Activated T-cell treated with anti-CD3 and anti-CD28 coated beads for 48 hours (primary cell): ENCODE measurements around the gene PLIN5.

Experiments used
- DNase-seq: peaks from one replicate; pipeline ENCODE4 v3.0.0-alpha.2; 2020; ENCODE audit warnings: low read depth

PLIN5 gene

GRCh38 chr19:4521888-4522242 lies 13.2 kb downstream of the PLIN5 start:
- DNase-seq, result no peak

GRCh38 chr19:4521170-4521887 lies 13.7 kb downstream of the PLIN5 start:
- no peak for DNase-seq

- no peak for DNase-seq
These were observed 15.3 kb downstream of the PLIN5 start for GRCh38 chr19:4519521-4520277.

DNA sequence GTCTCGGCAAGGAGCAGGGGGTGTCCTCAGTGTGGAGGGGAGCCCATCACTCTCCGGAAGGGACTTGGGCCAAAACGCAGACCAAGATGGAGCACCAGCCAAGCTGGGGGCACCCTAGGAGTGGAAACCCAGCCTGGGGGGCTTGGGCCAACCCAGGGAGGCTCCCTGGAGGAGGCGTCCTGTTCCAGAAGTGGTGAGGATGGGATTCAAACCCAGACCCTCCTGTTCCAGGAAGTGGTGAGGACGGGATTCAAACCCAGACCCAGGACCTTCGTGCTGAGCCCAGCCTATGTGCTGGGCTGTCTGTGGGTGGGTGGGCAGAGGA lies 15.9 kb downstream of the PLIN5 start:
- DNase-seq, result no peak

DNA sequence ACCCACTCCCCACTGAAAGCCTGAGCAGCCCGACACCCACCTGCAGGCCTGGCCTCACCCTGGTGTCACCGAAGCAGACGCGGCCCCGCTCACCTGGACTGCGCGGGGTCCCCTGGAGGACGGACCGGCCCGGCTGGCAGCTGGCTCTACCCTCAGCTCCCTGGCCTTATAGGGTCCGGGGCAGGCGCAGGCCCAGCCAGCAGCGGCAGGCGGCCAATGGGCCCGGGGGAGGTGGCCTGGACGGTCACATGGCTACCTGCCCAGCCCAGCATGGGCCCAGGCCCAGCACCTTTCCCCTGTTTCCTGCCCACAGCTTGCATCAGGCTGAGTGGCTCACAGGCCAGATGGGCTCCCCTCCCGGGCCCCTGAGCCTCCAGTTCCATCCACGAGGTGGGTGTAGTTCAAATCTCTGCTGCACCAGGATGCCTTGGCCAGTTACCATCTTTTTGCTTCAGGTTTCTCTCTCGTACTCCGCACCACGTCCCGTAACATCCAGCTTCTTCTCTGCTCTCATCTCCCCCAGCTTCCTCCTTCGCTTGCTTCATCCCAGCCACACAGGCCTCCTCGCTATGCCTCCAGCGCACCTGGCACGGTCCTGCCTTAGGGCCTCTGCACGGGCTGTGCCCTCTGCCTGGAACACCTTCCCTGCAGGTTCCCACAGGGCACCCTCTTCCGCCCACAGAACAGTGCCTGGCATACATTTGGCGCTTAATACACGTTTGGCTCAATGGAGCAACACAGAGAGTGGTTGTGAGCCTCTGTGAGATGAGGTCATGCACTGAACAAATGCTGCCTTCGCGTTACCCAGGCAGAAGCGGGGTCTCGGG lies 16.5 kb downstream of the PLIN5 start, which contains the start of gene PLIN4:
TSS of gene PLIN4 (minus strand) at position 142 of the 827 bp plus-strand sequence. CDS start 214 bp downstream, outside the sequence.
- no peak for DNase-seq

DNA sequence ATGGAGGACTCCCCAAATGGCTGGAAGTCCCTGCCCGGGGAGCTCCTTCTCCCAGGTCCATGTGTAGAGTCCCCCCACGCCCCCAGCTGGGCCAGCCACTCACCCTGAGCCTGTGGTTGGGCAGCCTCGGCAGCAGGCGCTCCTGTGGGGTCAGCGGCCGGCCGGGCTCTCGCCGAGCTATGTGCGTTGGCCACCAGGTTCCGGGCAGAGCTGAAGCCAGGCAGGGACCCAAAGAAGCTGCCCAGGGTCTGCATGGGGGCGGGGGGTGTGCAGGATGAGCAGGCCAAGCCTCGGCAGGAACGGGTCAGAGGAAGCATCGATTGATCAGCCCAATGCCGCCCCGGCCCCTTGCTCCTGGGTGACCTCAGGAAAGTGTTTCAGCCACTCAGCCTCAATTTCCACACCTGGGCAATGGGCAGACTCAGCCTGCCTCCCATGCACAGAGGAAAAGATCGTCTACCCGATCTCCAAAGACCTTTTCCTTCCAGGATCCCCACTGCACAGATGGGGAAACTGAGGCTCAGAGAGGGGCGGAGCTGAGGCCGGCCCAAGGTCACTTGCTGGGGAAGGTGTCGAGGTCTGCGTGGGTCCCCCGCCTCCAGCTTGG lies 17.5 kb downstream of the PLIN5 start:
- no peak for DNase-seq

DNA sequence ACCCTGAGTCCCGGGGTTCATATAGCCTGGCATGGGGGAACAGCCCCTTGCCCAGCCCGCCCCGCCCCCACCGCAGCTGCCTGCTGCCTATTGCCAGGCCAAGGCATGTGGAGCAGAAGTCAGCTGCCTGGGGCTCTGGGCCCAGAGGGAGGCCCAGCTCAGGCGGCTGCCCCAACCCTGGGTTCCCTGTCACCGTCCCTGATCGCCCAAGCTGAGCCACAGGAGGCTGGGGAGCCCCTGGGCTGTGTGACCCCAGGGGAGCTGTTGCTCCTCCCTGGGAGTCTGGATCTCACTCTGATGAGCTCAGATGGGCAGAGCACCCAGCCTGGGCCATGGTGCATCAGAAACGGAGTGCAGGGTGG lies 18.1 kb downstream of the PLIN5 start:
- DNase-seq, result no peak

DNA sequence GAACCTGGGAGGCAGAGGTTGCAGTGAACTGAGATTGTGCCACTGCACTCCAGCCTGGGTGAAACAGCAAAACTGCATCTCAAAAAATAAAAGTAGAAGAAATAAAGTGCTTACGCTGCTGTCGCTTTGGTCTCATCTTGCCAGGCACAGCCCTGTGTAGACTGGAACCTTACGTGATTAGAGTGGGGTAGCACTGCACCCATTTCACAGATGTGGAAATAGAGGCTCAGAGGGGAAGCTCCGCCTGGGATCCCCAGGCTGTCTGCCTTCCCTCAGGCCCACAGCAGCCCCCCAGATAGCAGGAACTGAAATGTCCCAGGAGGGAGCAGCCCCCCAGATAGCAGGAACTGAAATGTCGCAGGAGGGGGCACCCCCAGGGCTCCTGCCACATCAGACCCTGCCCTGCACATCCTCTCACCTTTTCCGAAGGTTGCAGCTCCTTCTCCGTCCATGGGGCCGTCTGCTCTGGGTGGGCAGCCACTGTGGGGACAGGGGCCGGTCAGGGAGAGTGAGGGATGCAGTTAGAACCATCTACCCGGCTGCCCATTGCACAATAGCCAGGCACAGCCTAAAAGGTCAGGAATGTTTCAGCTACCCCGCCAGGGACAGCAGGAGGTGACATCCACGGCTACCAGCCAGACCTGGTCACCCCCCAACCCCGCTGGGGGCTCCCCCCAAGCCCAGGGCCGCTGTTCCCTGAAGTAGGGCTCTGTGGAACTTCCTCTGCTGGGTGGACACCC lies 18.7 kb downstream of the PLIN5 start:
- no peak for DNase-seq

DNA sequence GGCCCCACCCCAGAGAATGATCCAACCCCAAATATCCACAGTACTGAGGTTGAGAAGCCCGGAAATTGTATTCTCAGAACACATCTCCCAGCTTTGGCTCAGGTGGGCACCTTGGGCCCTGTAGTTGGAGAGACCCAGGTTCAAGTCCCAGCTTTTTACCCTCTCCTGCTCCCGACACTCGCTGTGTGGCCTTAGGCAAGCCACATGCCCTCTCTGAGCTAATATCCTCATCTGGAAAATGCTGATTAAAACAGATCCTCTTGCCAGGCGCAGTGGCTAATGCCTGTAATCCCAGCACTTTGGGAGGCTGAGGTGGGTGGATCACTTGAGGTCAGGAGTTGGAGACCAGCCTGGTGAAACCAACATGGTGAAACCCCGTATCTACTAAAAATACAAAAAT lies 19.3 kb downstream of the PLIN5 start:
- DNase-seq, result no peak

- no peak for DNase-seq
These were observed 21.8 kb downstream of the PLIN5 start for GRCh38 chr19:4513248-4513647.

GRCh38 chr19:4512070-4512469 lies 23.0 kb downstream of the PLIN5 start:
- no peak for DNase-seq

GRCh38 chr19:4511300-4512054 lies 23.5 kb downstream of the PLIN5 start:
- DNase-seq, result no peak

DNA sequence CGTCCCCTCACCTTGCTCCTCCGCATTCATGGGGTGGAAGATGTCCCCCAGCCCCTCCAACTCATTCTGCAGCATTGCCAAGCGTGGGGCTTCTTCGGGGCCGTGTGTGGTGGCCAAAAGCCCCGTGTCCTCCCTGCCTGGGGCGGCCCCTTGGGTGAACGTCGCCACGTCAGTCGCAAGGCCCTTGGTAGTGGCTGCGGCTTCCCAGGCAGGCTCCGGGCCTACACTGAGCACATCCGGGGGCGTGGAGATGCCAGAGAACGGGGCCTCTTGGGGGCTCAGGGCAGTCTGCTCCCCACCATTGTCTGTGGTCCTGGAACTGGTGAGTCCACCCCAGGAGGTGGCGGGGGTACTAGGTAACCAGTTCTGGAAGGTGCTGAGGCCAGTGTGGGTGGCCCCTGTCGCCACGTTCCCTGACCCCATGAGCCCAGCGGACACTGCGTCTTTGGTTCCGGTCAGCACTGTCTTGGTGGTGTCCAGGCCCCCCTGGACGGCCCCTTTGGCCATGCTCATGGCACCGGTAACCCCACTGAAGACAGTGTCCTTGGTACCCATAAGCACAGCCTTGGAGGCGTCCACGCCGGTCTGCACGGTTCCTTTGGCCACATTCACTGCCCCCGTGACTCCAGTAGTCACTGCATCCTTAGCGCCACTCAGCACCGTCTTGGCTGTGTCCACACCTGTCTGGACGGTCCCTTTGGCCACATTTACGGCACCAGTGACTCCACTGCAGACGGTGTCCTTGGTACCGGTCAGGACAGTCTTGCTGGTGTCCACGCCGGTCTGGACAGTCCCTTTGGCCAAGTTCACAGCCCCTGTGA lies 24.4 kb downstream of the PLIN5 start:
- DNase-seq, result no peak

GRCh38 chr19:4508698-4509097 lies 26.3 kb downstream of the PLIN5 start:
- DNase-seq, result no peak

DNA sequence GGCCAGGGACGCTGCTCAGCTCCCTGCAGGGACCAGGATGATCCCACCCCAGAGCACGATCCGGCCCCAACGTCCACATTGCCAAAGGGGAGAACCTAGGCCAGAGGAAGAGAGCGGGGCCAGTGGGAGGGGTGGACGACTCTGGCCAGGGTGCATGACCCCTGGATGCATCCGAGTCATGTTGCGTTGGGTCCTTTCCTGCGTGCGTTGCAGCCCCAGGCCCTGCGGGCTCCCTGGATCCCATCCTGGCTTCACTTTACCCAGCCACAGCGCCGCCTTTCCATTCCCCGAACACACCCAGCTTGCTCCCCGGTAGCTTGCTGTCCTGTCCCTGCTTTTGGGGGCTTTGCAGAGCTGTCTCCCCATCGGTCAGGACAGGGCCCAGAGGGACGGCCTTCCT lies 27.2 kb downstream of the PLIN5 start:
- DNase-seq, result no peak

GRCh38 chr19:4507150-4507452 lies 27.9 kb downstream of the PLIN5 start:
- no peak for DNase-seq

DNA sequence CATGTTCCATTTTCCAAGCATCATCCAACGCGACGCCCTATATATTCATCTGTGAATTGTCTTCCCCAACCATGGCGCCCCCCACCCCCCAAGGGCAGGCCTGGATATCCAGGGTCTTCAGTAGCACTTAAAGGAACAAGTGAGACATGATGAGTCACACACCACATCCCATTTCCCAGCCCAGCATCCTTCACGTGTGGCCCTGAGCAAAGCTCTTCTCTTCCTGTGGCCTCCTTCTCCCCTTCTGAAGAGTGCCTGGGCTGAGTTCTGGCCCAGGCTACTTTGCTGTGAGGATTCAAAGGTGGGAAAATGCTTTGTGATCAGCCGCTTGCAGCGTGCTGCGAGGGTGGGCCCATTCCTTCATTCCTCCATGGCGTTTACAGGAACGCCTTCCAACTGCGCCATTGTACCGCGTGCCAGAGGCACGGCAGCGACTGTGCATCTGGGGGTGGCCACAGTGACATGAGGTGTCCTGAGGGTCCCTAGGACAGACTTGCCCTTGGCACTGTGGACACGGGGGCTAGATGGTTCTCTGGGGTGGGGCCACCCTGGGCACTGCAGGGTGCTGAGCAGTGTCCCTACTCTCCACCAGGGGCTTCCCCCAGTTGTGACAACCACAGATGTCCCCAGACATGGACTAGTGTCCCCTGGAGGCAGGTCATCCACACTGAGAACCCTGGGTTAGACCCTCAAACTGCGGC lies 28.4 kb downstream of the PLIN5 start:
- peak; percentile 6 for DNase-seq

DNA sequence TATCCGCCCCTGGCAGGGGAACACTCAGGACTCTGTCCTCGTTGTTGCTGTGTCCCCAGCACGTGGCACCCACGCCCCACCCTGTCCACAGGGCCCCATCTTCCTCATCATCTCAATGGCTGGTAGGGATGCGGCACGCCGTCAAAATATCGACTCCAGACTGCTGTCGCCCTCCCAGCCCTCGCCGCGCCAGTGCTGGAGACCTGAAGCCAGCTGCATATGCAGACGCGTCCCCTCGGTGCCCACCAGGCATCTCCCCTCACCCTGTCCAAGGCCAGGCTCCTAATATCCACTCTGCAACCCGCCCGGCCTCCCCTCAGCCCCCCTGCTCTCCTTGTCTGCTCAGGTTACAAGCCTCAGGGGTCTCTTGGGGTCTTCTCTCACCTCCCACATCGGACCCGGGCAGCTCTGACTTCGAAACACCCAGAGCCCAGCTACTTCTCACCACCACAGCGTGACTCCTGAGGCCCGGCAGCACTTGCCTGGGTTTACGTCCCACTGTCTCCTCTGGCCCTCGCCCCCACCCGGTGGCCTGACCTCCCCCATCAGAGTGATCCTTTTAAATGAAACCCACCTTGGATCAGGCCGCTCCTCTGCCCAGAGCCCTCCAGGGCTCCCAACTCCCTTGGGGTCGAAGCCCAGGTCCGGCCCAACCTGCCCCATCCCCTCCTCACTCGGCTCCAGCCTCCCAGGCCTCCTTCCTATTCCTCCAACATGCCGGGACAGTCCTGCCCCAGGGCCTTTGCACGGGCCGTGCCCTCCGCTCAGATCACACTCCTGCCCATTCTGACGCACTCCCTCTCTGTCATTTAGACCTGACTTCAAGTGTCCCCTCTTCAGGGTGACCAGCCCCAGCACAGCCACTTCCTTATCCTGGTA lies 29.2 kb downstream of the PLIN5 start:
- DNase-seq, result no peak
